Activated CD4-positive, alpha-beta memory T cell treated with anti-CD3 and anti-CD28 coated beads for 36 hours (primary cell): ENCODE measurements around the gene TEX26. TPM values are rescaled to one million over a fixed set of nuclear protein-coding genes. Genes with fewer than 3 reads are reported as not detected.

Source experiments
- CTCF ChIA-PET: fragments of 350-600 bp; sonication (Branson Sonifier 250); formaldehyde crosslinking; loops from one replicate; lab custom pipeline; 2021; ENCODE audit warnings: antibody characterized with exemption, inconsistent platforms; lab: Charles Lee
- POLR2A ChIA-PET: fragments of 350-600 bp; sonication (Branson Sonifier 250); formaldehyde crosslinking; loops from one replicate; lab custom pipeline; 2021; ENCODE audit warnings: antibody characterized with exemption; lab: Charles Lee
- DNase-seq: peaks from one replicate; pipeline ENCODE4 v3.0.0-alpha.2; 2020
- H3K27ac Mint-ChIP-seq: one replicate; pipeline ENCODE4 v1.8.0; 2021; ENCODE audit warnings: mixed read lengths
- H3K27me3 Mint-ChIP-seq: one replicate; pipeline ENCODE4 v1.8.0; 2021; ENCODE audit warnings: mixed read lengths
- H3K36me3 Mint-ChIP-seq: one replicate; pipeline ENCODE4 v1.8.0; 2021; ENCODE audit warnings: mixed read lengths
- H3K4me1 Mint-ChIP-seq: one replicate; pipeline ENCODE4 v1.8.0; 2021; ENCODE audit warnings: low read depth, mixed read lengths
- H3K4me3 Mint-ChIP-seq: one replicate; pipeline ENCODE4 v1.8.0; 2021; ENCODE audit warnings: mild to moderate bottlenecking, mixed read lengths
- H3K9me3 Mint-ChIP-seq: one replicate; pipeline ENCODE4 v1.8.0; 2021; ENCODE audit warnings: mixed read lengths
- intact Hi-C: fragments of 100-400 bp; cut with micrococcal nuclease; formaldehyde crosslinking; loops from one replicate; pipeline ENCODE4 v1.15.1; 2023
- total RNA-seq, 2 experiments: library from RNA; stranded (reverse); gene quantifications; one replicate each; pipeline ENCODE4 v1.2.3, GENCODE V29; 2021

Gene TEX26
- total RNA-seq, 2 experiments from 2014 or later: not detected

- intact Hi-C loops: no loop called here
- Mint-ChIP-seq H3K27ac (no peak overlapping the region), H3K36me3 (no peaks in the 10 kb centered on the region), H3K4me3 (no peak overlapping the region), H3K27me3 (peaks cover 21% of the 10 kb centered on the region), H3K9me3 (no peaks in the 10 kb centered on the region), H3K4me1 (peaks cover 4% of the 10 kb centered on the region)
- ChIA-PET POLR2A (no interaction called here), CTCF (interaction anchor here (0.7 to 0.9 kb wide), 2 partner anchors 31 to 33 kb away, joined by 3 to 4 read pairs; no protein-coding TSS in a partner anchor)
- DNase-seq: no peak
Measured at GRCh38 chr13:31010296-31010695, 77.8 kb downstream of the TEX26 start.

DNA sequence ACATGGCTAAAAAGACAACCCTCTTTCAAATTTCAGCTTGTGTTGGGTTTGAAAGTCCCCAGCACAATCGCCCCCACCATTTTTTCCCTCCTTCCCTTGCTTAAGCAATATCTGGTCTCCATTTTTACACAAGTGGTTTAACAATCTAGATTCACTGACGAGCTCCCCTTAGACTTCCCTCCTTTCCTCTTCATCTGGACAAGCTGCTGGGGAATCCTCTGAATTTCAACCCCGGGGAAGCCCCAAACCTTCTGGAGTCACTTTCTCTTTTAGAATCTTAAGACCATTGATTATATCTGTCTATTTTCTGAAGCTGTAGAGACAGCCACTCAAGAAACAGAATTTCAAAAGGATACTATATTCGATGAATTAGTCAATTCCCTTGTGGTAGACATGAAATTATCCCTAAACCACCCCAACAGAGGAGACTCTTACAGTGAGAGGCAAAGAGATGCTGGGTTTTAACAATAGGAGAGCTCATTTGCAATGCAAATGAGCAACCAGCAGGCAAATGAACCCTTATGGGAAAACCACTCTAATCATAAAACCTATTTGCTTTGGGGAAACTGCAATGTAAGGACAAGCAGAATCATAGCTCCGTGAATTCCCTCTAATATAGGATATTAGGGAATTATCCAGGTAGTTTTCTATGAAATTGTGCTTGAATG lies 78.9 kb downstream of the TEX26 start:
- H3K27ac Mint-ChIP-seq: no peak overlapping the region
- H3K36me3 Mint-ChIP-seq: no peaks in the 10 kb centered on the region
- intact Hi-C loops: no loop called here
- no peaks in the 10 kb centered on the region for H3K9me3 Mint-ChIP-seq
- no peak overlapping the region for H3K4me3 Mint-ChIP-seq
- CTCF ChIA-PET: interaction anchor here (0.8 to 1.0 kb wide), 3 partner anchors 32 to 145 kb away, joined by 3 to 4 read pairs (median 3); no protein-coding TSS in a partner anchor
- POLR2A ChIA-PET: no interaction called here
- no peak for DNase-seq
- H3K4me1 Mint-ChIP-seq: peaks cover 4% of the 10 kb centered on the region
- peaks cover 19% of the 10 kb centered on the region for H3K27me3 Mint-ChIP-seq

DNA sequence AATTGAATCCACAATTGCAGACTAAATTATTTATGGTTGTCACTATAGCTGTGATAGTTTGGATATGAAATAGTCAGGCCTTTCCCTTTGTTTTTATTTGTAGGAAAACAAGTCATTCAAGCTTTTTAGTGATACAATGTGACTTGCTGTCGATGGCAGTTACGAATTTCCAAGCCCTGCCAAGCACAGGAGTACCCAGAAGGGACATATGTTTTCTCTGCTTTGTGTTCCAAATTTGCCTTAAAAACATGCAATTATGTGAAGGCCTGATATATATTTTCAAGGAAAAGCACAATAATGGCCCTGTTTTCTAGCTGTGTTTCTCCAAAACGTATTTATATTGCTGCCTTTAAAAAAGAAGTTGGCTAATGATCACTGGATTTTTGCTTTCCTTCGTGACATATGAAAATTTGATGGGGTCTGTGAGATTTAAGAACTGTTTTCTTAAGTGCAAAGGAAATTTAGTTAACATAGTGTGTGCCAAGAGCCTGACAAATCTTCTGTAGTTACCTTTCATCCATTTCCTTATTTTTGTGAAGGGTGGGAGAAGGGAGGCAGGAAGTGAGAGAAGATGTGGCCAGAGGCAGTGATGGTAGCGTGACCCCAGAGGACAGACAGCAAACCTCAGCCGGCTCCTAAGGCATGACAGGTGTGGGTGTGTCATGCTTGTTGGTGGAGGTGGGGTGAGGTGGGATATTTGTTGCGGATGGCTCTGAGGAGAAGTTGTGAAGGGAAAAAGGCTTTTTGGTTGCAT lies 79.6 kb downstream of the TEX26 start:
- CTCF ChIA-PET: interaction anchor here (0.9 to 1.0 kb wide), 2 partner anchors 33 to 146 kb away, joined by 3 to 4 read pairs; no protein-coding TSS in a partner anchor
- Mint-ChIP-seq H3K9me3 (no peaks in the 10 kb centered on the region), H3K4me3 (no peak overlapping the region), H3K27ac (no peak overlapping the region), H3K36me3 (no peaks in the 10 kb centered on the region), H3K4me1 (peaks cover 4% of the 10 kb centered on the region), H3K27me3 (peaks cover 21% of the 10 kb centered on the region)
- POLR2A ChIA-PET: no interaction called here
- intact Hi-C loops: no loop called here
- no peak for DNase-seq

DNA sequence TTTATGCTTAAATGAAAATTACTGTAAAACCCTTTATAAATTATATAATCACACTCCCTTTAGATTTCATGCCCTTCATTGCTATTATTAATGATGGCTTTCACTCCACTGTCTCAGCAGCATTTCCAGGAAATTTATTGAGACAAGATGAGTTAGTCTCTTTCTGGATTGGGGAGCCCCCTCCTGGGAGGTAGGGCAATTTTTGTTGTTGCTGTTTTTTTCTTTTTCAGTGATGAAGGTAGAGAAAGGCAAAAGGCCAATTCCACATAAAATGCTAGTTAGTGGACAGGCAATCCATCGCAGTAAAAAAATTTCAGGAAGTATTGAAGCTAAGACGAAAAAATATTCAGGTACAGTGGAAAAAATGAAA lies 80.2 kb downstream of the TEX26 start:
- H3K9me3 Mint-ChIP-seq: no peaks in the 10 kb centered on the region
- H3K4me3 Mint-ChIP-seq: no peak overlapping the region
- no peak for DNase-seq
- H3K4me1 Mint-ChIP-seq: peaks cover 4% of the 10 kb centered on the region
- intact Hi-C loops: no loop called here
- no peak overlapping the region for H3K27ac Mint-ChIP-seq
- POLR2A ChIA-PET: no interaction called here
- H3K27me3 Mint-ChIP-seq: peaks cover 18% of the 10 kb centered on the region
- CTCF ChIA-PET: interaction anchor here (1.6 kb wide), 1 partner anchor 32 kb away, joined by 4 read pairs; no protein-coding TSS in a partner anchor
- no peaks in the 10 kb centered on the region for H3K36me3 Mint-ChIP-seq

GRCh38 chr13:31014456-31014855 lies 82.0 kb downstream of the TEX26 start:
- Mint-ChIP-seq H3K36me3 (no peaks in the 10 kb centered on the region), H3K27me3 (peaks cover 25% of the 10 kb centered on the region), H3K27ac (no peak overlapping the region), H3K4me1 (peaks cover 2% of the 10 kb centered on the region), H3K4me3 (no peak overlapping the region), H3K9me3 (no peaks in the 10 kb centered on the region)
- POLR2A ChIA-PET: no interaction called here
- intact Hi-C loops: no loop called here
- CTCF ChIA-PET: interaction anchor here (0.7 to 1.7 kb wide), 5 partner anchors 11 to 190 kb away, joined by 3 to 4 read pairs (median 3); no protein-coding TSS in a partner anchor
- no peak for DNase-seq

- Mint-ChIP-seq H3K27me3 (peaks cover 24% of the 10 kb centered on the region), H3K4me1 (peaks cover 2% of the 10 kb centered on the region), H3K27ac (no peak overlapping the region), H3K9me3 (no peaks in the 10 kb centered on the region), H3K36me3 (no peaks in the 10 kb centered on the region), H3K4me3 (no peak overlapping the region)
- intact Hi-C loops: no loop called here
- ChIA-PET CTCF (interaction anchor here (0.7 to 1.7 kb wide), 3 partner anchors 36 to 213 kb away, joined by 3 to 4 read pairs (median 3); no protein-coding TSS in a partner anchor), POLR2A (no interaction called here)
- DNase-seq: no peak
Measured at GRCh38 chr13:31015199-31015598, 82.7 kb downstream of the TEX26 start.

GRCh38 chr13:31016342-31017325 lies 84.2 kb downstream of the TEX26 start:
- POLR2A ChIA-PET: no interaction called here
- CTCF ChIA-PET: no interaction called here
- intact Hi-C loops: no loop called here

DNA sequence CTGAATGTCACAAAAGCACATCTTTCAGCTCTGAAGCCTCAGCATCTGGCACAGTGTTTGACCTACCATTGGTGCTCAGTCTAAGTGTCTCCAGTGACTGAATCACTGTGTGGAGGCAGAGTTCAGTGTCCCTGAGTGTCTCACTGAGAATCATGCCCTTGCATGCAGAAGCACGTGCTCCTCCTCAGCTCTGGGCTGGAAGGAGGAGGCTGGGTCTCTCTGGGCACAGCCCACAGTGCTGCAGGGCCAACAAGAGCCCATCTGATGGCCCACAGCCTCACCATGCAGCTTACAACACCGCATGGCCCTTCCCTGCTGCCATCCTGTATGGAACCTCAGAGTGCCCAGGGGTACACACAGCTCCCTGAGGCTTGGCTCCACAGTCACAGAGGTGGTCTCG lies 86.1 kb downstream of the TEX26 start:
- POLR2A ChIA-PET: no interaction called here
- Mint-ChIP-seq H3K36me3 (no peaks in the 10 kb centered on the region), H3K27ac (no peak overlapping the region), H3K9me3 (no peaks in the 10 kb centered on the region), H3K4me3 (no peak overlapping the region), H3K4me1 (no peaks in the 10 kb centered on the region), H3K27me3 (peaks cover 22% of the 10 kb centered on the region)
- CTCF ChIA-PET: interaction anchor here (0.9 kb wide), 1 partner anchor 39 kb away, joined by 3 read pairs; no protein-coding TSS in a partner anchor
- DNase-seq: no peak
- intact Hi-C loops: no loop called here

More at GRCh38 chr13:31016342-31017325, 84.2 kb downstream of the TEX26 start:
- H3K4me1 Mint-ChIP-seq: no peaks in the 10 kb centered on the region
- H3K9me3 Mint-ChIP-seq: no peaks in the 10 kb centered on the region
- no peak overlapping the region for H3K27ac Mint-ChIP-seq
- H3K36me3 Mint-ChIP-seq: no peaks in the 10 kb centered on the region
- peaks cover 22% of the 10 kb centered on the region for H3K27me3 Mint-ChIP-seq
- DNase-seq: no peak
- H3K4me3 Mint-ChIP-seq: no peak overlapping the region

DNA sequence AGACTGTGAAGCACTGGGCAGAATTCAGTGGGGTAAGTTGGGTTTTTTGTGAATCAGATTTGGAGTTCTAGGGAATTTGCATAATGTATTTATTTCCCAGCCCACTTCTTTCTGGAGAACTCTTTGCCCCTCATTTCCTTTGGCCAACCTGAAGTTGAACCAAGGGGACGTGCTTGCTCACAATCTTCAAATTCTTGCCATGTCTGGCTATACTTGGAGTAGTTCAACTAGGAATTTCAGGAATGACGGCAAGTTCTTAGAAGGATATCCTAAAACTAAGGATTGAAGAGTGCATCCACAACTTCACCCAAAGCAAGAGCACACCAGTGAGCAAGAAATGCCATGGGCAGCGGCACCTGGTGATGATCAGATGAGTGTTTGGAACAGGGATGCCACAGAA lies 88.5 kb downstream of the TEX26 start:
- Mint-ChIP-seq H3K27ac (no peak overlapping the region), H3K4me3 (no peak overlapping the region), H3K9me3 (no peaks in the 10 kb centered on the region), H3K27me3 (peaks cover 19% of the 10 kb centered on the region), H3K36me3 (no peaks in the 10 kb centered on the region), H3K4me1 (no peaks in the 10 kb centered on the region)
- CTCF ChIA-PET: no interaction called here
- DNase-seq: no peak
- intact Hi-C loops: no loop called here
- POLR2A ChIA-PET: no interaction called here

DNA sequence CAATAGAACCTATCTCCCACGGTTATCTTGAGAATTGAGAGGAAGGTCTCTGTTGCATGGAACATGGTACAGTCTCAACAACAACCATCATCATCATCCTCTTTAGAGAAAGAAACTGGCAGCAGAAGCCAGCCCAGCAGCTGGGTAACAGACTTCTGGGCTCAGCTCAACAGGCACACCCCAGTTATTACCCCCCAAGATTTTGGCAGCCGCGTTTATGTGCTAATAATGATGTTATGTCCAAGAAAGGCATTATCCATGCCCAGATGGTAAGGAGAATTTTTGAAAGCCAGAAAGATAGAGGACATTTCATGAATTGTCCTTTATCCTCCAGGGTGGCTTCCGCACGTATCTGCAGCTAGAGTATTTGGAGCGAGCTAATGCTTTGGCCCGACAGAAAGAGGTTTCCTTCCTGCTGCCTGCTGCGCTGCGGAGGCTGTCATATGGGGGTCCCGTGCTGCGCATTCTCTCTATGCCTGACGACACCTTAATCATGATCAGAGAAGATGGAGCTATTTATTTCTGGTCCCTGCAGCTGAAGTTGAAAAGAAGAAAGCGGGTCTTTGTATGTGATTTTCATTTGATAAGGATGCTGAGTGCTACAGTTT lies 89.9 kb downstream of the TEX26 start:
- Mint-ChIP-seq H3K36me3 (no peaks in the 10 kb centered on the region), H3K4me3 (no peak overlapping the region), H3K27ac (no peak overlapping the region), H3K4me1 (no peaks in the 10 kb centered on the region), H3K9me3 (no peaks in the 10 kb centered on the region), H3K27me3 (peaks cover 16% of the 10 kb centered on the region)
- POLR2A ChIA-PET: no interaction called here
- no peak for DNase-seq
- intact Hi-C loops: no loop called here
- CTCF ChIA-PET: interaction anchor here (1.4 kb wide), 1 partner anchor 22 kb away, joined by 3 read pairs; no protein-coding TSS in a partner anchor

DNA sequence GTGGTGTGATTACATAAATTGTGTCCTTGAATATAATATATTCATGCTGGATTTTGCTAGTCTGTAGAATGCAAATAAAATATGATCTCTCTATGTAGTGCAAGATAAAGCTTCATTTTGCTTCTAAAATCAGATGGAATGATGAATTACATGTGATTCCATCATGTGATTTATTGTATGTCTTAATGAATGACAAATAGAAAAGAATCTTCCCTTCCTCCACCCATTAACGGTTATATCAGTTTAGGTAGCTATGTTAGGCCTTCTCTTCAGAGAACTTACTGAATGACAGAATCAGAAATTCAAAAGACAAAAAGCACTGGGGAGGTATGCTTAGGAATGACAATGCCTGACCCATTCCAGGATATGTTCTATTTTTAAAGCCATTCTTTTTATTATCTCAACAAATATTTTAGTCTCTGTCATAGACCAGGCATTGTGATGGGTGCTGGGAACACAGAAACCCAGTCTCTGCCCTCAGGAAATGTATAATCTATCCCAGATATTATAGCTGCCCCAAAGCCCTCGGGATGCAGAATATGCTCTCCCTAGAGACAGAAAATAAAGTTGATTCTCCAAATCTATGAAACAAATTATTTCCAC lies 90.6 kb downstream of the TEX26 start:
- H3K27me3 Mint-ChIP-seq: peaks cover 12% of the 10 kb centered on the region
- H3K4me3 Mint-ChIP-seq: no peak overlapping the region
- no peak overlapping the region for H3K27ac Mint-ChIP-seq
- ChIA-PET CTCF (interaction anchor here (1.4 kb wide), 1 partner anchor 22 kb away, joined by 3 read pairs; no protein-coding TSS in a partner anchor), POLR2A (no interaction called here)
- DNase-seq: no peak
- intact Hi-C loops: no loop called here
- no peaks in the 10 kb centered on the region for H3K36me3 Mint-ChIP-seq
- H3K9me3 Mint-ChIP-seq: no peaks in the 10 kb centered on the region
- H3K4me1 Mint-ChIP-seq: no peaks in the 10 kb centered on the region
